GM21423 (cell line): Measurements from ENCODE around the gene STXBP6.

ENCODE experiments used
- ATAC-seq: cut with Tn5 transposase; IDR thresholded peaks from one replicate; pipeline ENCODE4 v1.9.1; 2021; ENCODE audit warnings: mild to moderate bottlenecking, moderate library complexity; ENCODE audit not compliant: unreplicated experiment

STXBP6 gene

DNA sequence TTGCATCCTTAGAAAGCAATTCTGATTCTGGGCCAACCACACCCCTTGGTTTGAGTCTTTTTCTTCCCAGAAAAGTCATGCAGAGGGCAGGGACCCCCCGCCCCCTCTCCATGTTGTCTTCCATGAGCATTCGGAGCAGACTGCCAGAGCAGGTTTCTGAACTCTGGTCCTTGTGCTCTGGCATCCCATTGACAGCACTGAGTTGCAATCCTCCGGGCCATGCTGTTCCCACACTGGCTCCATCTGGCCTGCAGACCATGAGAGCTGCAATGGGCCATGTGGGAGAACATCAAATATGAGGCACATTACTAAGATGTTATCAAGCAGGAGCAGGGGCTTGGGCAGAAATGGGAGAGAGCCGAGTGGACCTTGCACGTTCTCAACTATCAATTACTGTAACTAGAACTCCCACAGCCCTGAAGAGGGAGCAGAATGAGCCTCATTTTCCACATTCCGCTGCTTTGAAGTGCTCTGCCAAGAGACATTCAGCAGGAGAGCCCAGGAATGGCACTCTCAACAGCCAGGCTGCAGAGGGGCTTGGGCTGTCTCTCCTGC, 157.4 kb downstream of the STXBP6 start:
- ATAC-seq: no peak

DNA sequence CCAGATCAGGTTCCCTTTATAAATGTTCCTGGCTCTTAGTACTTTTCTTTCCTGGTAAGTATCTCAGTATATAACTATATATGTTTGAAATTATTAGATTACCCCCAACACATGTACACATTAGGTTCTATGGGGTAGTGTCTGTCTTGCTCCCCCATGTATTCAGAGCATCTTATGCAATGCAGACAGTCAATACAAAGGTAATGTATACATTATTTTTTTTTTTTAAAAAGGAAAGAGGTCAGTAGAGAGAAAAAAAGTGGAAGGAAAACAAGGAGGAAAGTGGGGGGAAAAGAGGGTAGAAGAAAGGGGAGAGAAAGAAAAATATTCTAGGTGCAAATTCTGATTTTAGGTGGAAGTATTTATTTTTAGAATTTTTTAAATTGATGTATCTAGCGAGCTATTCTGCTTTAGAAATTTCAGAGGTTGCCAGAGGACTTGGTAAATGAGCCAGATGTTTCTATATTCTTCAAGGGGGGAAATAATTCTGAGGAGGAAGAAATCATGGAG, 157.9 kb downstream of the STXBP6 start:
- no peak for ATAC-seq

DNA sequence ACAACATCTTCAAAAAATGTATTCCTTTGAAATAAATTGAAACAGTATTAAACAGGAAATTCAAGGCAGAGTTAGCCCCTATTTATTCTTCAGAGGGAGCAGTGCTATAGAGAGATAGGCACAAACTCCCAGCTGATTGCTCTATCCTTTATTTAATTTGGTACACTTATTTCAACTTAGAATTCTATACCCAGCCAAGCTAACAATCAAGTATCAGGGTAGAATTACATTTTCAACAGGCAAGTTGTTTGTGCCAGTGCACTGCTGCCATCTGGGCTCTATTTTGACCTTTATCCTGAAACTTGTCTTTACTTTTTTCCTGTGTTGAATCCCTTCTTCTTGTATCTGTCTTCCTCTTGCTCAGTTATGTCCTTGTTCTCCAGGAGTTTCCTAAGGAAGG, 159.2 kb downstream of the STXBP6 start:
- ATAC-seq: no peak

DNA sequence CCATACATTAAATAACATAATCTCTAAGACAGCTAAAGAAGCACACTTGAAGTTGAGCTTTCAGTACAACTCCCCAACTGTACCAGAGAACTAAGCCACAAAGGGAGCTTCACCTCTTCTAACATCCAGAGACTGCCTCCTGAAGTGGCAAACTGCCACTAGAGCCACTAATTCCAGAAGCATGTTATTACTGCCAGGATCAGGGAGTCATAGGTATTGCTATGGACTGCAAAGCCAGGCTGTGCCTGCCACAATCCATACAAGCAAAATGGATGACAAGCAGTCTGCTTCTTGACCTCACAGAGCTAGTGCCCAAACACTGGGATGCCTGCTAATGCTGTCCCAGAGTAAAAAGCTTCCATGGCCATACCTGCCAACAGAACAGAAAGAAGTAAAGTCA, 160.1 kb downstream of the STXBP6 start:
- no peak for ATAC-seq

DNA sequence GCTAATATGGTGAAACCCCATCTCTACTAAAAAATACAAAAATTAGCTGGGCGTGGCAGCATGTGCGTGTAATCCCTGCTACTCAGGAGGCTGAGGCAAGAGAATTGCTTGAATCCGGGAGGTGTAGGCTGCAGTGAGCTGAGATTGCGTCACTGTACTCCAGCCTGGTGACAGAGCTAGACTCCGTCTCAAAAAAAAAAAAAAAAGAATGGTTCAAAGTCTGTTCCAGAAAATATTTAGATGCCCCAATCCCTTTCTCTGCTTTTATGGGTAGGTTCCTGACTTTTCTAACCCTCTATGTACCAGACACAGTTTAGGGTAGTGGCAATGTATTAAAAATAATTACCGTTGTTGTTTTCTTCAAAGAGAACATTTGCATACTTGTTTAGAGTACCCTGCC, 161.4 kb downstream of the STXBP6 start:
- ATAC-seq: no peak

DNA sequence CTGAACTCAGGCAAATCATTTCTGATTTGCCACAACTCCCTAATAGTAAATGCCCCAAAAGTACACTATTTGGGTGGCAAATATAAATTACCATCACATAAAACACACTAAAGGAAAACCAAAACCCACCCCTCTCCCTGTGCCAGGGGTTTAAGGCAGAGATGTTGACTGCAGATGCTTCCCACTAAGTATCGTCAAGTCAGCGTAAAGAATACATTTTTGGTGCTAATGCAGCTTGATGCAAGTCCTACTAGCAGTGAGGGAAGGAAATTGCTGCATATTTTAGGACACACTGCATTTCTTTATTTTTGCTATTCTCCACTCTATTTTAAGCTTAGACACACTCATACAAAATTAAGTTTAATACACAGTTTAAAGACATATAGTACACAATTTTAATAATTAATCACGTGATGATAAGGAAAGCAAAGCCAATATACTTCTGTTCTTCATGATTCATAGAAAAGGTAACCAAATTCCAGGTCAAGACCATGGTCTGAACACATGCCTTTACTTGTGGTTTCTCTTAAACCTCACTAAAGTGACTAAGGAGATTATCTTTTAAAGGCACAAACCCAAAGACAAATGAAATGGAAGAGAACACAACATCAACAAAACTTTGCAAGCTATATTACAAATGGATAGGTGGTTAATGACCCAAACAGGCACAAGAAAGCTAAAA, 162.2 kb downstream of the STXBP6 start:
- ATAC-seq: no peak

DNA sequence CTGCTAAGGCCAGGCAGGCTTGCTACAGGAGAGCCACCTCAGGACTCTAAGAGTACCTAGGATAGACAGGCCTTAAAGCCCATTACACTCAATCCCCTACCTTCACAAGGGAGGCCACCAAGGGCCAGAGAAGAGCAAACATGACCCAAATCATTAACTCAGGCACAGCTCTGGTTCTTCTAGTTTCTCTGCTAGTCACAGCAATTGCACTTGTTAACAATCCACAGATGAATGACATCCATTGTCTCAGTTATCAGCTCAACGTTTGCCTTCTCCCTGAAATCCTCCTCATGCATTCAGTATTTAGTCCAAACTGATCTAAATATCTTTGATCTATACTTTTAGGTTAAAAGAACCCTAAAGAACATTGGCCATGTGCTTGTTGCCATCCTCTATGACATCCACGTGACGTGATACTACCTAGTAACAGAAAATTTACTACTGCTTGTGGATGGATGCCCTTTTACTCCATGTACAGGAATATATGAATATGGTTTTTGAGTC, 164.5 kb downstream of the STXBP6 start:
- ATAC-seq: no peak

DNA sequence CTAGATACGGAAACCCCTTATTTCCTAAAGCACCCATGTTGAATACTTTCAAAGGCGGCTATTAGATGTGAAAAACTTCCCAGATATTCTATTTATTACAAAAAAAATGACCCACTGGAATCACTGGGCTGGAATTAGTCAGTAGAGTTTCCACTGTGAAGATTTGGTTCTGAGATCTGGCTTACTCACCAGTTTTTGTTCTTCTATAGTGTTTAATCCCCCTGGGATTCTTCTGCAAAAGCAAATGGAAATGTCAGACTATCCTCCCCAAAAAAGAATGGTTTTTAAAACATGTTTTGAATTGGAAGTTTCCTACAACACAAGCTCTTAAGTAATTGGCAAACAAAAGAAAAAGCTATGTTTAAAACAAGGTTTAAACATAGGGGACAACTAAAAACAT, 166.4 kb downstream of the STXBP6 start:
- ATAC-seq: no peak

DNA sequence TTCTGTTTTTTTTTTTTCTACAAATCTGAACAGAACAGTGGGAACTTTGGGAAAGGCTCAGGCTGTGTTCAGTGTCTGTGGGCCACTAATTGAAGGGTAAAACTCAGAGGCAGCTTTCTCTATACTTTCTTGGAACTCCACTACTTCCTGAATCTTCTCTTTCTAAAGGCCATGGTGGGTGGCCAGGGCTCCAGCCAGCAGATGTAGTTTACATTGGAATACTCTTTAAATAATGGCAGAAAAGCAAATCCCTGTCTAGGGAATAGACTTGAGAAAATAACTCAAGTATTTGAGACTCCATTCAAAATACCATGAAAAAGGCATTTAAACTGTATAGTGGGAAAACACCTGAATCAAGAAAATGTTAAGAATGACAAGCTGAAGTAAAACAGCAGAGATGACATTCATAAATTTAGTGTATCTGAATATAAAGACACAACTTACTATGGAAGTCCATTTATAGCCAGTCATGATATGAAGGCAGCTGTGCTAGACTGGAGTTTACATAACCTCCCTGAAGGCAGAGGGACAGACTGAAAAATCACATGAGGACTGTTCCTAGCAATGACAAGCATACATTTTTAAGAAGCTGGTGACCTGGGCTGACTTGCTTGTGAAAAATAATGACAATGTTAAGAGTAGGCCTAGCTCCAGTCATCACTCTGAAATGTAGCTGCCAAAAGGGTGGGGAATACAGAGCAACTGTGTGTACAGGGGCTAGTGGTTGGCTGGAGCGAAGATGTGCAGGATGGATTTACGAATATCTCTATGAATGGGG, 168.6 kb downstream of the STXBP6 start:
- no peak for ATAC-seq

DNA sequence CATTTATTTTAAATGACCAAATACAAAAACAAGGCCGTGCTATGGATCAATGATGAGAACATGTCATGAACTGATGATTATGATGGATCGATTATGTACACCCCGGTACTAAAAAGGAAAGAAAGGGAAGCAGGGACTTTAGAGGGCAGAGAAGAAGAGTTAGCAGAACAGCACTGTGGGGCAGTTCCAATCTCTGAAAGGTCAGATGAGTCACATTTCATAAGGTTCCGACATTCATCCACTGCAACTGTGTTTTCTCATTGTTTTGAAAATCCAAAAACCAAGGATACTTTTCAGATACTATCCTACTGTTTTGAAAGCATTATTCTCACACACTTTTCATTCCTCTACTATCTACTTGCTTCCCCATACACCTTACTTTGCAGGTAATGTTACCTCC, 169.3 kb downstream of the STXBP6 start:
- no peak for ATAC-seq

DNA sequence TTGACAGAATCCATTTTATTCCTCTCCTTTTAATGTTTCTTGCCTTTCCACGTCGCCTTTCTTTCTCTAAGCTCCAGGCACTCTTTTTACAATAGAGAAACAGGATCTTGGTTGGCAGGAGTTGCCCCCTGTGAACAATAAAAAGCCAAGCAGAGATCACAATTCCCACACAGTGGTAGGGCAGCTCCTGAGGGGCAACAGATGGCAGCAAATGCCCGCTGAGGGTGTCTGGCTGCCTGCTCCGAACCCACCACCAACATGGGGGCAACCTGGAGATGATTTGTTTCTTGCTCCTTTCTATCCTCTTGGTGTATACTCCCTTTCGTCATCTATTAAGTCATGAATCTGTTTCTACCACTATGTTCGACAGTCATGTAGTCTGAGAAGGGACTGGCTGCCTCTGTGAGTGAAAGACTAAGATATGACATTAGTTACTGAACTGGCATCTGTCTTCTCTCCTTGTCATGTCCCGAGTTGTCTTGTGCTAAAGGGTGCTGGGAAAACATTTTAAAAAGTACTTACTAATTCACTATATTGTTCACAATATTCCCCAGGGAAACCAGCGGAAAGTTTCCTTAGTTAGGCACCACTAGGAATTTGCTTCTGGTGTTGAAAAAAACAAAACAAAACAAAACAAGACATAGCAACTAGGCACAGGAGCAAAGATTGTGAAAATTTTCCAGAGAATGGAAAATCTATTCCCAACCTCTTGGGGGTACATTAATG, 170.1 kb downstream of the STXBP6 start:
- no peak for ATAC-seq

DNA sequence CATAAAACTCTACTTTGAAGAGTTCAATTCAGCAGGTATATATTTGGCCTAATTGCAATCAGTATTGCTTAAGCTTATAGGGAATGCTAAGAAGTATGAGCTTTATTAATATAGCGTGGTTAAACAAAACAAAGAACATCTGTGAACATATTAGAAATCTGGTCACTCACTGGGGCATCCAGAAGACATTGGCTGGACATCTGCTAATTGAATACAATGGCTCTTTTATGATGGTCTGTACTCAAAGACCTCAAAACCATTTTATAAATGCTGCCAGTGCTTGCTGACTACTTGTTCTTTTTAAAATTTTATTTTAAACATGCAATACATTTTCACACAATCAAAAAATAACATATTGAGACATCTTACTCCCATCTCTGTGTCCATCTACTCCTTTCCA, 173.0 kb downstream of the STXBP6 start:
- ATAC-seq: no peak

DNA sequence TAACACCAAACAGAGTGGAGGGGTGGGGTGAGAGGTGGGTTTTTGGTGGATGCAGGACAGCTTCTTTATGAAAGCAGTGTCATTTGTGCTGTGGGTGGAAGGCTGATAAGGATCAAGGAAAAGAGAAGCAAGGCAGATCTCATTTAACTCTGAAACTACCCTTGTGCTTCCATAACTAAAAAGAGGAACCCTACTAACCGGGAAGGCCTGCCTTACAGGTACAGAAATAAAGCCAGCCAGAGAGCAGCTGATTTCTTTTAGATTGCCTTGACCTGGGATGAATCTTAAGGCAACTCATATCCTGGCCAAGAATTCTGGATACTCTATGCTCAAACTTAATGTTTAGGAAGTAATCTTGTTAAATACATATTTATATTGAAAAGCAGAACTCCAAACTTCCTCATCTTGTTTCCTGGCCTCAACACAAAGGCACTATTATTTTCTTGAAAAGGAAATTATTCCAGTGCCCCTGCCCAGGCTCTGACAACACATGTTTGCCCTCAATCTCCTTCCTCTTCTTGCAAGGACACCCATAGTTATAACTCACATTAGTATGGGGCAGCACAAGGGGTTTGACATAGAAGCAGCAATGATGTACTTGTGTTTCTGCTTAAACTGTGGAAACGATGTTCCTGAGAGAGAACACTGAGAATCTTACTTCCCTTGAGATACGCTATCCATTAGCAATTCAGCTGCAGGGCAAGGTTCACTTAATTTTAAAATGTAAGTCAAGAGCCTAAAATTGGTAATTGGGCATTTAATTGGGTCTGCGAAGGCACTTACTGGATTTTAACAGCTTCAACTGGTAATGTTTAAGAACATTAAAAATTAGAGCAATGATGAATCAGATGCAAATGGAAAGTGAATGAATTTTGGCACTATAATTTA, 173.7 kb downstream of the STXBP6 start:
- ATAC-seq: no peak

DNA sequence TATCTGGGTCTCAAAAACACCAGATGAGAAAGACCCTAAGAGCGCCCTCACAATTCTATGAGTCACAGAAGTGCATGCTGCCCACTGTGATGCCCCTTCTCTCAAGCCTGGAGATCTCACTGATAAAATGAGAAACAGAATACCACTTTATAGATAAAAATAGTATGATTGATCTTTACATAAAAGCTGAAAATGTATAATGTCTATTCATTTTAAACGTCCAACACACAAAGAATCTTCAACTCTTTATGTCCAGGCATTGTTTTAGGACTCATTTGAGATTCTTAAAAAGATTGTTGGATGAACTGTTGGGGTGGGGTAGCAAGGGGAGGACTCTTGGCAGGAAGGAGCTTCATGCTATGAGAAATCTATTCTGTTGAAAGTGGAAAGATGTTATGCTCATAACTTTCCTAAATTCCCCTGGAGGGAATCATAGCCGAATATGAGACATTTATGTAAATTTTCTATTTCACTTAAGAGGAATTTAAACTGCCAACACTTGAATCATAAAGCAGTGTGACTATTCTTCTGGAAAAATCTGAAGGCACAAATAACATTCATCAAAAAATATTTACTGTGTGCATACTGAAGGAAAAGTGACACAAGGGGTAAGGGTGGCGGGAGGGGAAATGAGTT, 174.6 kb downstream of the STXBP6 start:
- no peak for ATAC-seq

DNA sequence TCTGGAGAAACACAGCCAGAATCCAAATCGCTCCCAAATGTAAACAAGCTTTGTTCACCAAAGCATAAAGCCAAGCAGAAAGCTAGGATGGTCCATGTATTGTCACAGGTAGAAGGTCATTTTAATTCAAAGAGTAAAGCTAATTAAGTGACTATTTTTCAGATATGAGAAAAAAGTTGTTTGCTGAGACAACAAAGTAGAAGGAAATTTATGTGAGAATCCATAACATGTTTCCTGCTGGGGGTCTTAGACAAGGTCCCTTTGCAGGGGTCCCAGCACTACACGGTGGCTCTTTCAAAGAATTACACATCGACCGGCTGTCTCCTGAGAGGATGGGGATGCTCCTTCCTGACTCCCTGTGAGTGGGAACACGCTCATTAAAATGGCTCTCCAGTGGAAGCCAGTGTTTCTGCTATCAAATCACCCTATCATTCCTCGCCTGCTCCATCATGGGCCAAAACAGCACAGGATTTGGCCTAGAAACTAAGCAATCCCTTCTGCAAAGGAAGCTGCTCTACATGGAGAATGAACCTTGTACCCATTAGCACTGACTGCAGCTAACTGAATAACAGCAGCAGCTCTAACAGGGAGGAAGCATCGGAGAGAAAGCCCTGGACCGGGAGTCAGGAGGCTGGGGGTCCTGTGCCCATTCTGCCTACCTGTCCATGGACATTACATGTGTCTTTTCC, 175.3 kb downstream of the STXBP6 start:
- no peak for ATAC-seq

DNA sequence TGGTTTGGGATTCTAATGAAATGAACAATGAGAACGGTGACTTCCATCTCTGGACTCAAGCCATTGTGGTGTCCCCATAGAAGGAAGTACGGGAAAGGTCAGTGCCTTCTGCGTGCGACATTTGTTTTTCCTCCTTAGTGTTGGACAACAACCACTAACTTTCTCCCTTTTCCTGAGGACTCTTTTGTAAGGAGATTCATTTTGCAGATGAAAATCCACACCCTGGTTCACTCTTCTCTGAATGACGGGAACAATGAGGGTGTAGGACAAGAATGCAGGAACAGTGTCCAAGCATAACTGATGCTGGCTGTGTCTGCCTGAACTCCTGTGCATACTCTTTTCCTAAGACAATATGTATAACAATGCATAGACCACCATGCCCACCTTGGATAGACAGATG, 176.4 kb downstream of the STXBP6 start:
- ATAC-seq: no peak

DNA sequence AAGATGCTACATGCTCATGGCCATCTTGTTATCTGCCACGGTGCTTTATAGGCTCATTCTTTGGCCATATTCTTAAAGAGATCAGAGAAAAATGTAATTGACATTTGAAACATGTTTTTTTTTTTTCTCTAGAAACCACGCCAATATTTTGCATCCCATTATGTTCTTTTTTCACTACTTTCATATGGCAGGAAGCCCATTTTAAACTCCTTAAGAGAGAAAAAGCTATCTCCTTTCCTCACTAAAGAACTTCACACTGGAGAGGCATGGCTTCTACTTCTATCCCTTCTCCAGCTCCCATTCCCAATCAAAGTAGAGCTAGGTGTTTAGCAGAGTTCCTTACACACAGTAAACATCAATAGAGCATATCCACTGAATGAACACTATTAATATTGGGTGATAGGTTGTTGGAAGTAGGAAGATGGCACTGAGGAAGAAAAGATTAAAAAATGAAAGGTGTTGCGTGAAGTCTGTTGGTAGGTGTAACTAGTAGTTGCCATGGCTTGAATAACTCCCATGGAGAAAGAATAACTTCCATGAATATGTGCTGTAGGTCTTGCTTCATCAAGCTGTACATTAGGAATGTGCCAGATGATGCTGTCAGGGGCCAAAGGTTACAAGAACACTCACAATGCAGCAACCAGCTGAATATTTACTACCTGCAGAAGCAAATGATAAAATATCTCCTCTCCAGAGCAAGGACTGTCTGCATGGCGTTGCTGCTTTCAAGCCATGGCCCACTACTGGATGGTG, 178.8 kb downstream of the STXBP6 start:
- ATAC-seq: no peak

DNA sequence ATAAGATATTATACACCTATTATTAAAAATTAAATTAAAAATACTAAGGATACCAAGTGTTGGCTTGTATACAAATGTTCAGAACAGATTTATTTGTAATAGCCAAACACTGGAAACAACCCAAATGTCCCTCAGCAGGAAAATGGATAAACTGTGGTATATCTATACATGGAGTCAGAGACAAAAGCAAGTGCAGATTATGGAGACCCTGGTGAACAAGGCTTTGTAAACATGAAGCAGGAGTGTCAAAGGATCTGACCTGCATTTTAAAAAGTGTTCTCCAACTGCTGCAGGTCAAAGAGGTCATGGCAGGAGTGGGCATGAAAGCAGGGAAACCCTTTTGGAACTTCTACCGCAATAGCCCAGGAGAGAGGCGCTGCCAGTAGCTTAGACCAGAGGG, 181.6 kb downstream of the STXBP6 start:
- no peak for ATAC-seq
